ENCODE results near the gene USB1.

Gene USB1

DNA sequence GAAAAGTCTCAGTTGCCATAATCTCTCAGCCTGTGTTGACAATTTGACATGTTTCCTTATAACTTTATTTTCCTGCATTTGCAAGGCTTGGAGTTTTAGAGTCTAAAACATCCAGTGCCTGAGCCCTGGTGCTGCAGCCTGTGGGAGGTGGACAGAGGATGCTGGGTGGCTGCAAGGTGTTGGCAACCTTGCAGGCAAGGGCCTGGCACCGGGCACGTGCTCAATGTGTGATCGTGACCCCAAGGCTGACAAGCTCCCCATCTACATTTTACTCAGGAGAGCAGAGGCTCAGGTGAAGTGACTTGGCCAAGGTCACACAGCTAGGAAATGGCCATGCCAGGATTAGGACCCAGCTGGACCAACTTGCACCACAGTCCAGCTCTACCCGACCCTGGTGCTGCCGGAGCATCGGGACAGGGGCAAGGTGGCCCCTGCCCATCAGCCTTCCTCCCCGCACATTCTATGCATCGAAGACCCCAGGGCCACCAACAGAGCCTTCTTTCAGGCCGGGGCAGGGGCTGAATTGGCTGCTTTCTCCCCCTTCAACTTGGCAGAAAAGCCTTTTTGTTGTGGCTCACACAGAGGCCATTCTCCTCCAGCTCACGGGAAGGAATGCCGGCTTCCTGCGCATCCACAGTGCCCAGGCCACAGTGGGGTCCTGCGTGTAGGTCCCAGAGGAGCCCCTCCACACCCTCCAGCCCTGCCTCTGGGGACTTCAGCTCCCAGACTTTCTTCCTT is 47.5 kb downstream of the USB1 start:
- no peak for DNase-seq (ENCODE audit: low spot score)

DNA sequence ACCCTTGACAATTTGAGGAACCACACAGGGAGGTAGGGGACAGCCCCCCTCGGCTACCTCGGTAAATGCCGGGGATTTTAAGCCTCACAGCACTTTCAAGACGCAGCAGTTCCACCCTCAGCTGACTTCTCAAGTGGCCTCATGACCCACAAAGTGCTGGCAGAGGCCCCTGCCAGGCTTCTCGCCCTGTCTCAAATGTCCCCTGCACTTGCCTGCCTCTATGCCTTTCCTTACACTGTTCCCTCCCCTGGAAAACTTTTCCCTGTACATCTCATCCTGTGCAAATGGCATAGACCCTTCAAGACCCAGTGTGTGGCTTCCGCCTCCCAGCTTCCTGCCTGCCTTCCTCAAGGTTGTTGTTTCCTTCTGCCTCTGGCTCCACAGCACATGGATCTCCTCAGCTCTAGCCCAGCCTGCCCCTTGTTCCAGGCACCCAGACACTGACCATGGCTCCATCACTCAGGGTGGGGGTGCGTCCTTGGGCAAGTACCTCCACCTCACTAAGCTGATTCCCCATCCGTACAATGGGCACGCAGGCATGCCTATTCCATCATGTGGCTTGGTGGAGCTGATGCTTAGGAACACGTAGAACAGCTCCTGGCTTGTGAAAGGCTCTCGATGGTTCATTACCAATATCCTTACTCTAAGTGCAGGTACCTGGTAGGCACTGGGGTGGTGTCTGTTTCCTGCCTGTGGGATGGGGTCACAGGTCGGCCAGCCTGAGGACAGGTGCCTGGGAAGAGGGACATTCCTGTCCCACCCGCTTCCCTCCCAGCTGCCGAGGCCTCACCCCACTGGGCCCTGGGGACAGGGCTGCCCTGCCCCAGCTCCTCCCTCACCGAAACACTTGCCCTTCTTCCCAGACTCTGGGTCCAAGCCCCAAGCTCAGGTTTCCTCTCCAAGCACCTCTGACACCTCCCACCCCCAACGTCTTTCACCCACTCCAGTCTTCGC is 48.3 kb downstream of the USB1 start:
- DNase-seq (ENCODE audit: low spot score) = no peak

DNA sequence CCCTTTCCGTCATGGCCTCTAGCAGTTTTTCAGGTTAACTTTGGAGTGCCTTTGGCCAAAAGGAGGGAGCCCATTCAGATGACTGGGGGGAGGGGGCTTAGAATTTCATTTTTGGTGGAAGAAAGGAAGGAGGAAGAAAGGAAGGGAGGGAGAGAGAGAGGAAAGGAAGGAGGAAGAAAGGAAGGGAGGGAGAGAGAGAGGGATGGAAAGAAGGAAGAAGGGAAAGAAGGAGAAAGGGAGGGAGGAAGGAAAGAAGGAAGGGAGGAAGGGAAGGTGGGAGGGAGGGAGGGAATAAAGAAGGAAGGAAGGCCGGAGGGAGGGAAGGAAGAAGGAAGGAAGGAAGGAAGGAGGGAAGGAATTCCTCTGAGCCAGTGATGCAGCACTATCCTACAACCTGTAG is 50.1 kb downstream of the USB1 start:
- DNase-seq (ENCODE audit: low spot score) = no peak

DNA sequence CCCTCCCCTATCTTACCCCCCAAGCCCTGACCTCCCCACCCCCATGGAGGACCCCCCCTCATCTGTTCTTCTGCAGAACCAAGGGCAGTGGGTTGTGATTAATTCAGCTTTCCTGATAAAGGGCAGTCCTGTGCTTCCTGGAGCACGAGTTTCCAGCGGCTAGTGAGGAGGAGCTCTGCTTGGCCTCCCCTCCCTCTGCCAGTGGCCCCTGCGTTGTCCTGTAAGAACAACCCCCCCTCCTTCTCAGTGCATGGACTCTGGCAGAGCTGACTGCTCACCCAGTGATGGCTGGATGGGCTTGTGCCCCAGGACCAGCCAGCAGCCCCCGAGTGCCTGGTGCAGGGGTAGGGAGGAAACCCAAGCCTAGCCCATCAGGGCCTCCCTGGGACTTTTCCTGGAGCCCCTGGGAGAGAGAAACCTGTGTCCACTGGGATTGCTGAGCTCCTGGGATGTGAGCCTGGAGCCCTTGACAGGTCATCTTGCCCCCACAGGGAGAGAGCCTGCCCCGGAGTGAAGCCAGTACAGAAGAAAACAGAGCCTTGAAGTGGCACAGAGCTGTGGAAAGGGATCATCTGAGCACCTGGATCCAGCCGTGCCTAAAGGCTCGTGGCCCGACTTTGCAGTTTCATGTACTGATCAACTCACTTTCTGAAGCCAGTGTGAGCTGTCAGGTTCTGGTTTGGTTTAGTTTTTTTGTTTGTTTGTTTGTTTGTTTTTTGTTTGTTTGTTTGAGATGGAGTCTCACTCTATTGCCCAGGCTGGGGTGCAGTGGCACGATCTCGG is 50.8 kb downstream of the USB1 start:
- no peak for DNase-seq (ENCODE audit: low spot score)

DNA sequence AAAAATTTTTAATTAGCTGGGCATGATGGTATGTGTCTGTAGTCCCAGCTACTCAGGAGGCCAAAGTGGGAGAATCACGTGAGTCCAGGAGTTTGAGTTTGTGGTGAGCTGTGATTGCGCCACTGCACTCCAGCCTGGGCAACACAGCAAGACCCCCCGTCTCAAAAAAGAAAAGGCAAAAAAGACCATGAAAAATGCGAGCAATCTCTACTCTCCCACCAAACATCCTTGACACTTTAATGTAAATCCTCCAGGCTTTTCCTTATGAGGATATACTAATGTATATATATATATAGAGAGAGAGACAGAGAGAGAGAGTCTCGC is 52.4 kb downstream of the USB1 start:
- no peak for DNase-seq (ENCODE audit: low spot score)

DNA sequence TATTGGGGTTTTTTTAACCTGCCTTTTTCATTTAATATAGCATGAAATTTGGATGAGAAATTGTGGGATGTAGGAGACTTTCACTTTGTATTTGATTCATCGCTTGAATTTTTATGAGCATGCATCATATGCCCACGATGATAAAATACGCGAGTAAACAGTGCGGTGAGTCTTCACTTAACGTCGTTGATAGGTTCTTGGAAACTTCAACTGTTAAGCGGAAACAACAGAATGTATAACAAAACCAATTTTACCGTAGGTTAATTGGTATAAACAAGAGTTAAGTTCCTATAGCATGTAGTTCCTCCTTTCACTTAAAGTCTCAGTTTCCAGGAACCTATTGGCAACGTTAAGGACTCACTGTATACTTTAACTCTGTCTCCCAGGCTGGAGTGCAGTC is 53.1 kb downstream of the USB1 start:
- DNase-seq (ENCODE audit: low spot score) = no peak

DNA sequence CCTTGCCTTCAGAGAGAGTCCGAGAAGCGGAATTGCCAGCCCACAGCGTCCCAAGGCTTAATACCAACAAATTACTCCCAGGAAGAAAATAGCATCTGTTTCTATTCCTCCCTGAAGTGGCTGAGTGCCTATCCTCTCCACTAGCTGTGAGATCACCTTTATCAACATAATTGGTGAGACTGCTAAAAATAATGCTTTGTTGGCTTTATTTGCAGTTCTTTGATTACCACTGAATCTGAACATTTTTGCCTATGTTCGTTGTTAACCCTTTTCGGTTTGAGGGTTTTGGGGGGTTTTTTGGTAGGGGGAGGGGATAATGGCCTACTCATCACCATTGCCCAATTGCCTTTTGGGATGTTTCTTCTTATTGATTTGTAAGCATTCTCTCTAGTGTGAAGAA is 55.4 kb downstream of the USB1 start:
- no peak for DNase-seq (ENCODE audit: low spot score)

DNA sequence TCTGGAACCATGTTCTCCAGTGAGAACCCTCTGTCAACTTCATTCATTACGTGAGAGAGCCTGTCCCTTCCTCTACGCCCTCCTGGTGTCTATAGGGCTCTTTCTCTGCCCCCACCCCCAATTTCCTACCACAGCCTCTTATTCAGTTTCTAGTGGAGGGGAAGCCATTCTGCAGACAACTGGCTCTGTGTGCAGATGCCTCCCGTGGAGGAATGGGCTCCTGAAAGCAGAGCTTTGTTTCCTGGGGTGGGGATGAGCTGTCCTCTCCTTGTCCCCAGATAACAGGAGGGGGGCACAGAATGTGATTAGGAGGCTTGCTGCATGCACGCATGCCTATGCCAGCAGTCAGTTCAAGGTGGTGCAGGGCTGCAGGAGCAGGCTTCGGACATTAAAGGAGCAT is 55.9 kb downstream of the USB1 start:
- DNase-seq (ENCODE audit: low spot score) = no peak

DNA sequence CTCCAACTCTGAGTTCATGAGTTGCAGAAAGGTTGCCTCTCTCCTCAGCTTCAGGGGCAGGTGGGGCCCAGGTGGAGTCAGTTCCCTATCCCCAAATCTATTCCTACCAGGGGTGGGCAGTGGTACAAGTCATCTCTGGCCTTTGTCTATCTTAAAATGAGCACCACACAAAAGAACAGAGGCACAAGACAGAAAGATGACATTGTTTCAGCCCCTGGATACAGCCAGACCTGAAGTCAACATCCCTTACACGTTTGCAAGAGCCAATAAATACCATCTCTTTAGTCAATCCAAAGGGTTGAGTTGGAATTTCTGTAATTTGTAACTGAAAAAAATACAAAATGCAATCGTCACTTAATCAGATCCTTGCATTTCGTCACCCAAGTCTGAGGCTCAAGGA is 56.6 kb downstream of the USB1 start:
- DNase-seq (ENCODE audit: low spot score) = no peak

DNA sequence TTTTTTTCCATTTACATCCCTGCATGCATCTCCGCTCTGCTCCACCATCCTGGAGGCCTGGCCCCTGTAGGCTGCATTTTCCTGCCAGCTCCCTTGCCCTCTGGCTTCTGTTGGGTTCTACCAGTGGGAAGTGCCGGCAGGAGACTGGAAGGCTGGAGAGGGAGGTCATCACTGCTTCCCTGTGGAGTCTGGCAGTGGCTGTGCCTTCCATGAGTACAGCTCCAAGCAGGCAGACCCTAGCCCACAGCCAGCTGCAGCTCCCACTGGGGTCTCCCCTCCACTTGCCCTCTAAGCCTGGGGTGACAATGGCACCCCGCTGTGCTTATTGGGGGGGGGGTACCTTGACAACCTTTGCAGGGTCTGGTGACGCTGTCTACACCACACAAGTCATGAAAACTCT is 61.6 kb downstream of the USB1 start:
- no peak for DNase-seq (ENCODE audit: low spot score)

DNA sequence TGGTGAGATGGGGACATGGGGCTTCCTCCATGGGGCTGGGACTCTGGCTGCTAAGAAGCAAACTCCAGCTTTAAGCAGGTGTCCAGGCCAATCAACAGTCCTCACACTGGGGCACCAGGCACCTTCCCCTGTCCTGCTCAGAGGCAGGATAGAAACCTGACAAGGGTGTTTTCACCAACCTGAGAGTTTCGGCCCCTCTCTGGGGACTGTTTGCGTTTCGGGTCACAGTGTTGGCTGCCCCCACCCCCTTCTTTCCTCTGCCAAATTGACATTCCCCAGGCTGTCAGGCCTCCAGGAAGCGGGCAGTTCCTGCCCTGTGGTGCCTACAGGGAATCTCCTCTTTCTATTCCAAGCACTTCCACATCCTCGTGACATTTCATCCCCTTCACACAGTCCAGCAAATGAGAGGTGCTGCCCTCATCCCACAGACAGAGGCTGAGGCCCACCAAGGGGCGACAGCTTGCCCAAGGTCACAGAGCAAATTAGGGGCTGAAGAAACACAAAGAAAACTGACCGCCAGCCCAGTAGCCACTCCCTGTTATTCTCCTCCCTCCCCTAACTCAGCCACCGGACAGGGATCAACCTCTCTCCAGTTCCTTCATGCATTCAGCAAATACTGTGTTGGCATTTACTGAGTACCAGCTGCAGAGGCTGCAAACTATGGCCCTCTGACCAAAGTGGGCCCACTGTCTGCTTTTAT is 62.3 kb downstream of the USB1 start:
- no peak for DNase-seq (ENCODE audit: low spot score)

DNA sequence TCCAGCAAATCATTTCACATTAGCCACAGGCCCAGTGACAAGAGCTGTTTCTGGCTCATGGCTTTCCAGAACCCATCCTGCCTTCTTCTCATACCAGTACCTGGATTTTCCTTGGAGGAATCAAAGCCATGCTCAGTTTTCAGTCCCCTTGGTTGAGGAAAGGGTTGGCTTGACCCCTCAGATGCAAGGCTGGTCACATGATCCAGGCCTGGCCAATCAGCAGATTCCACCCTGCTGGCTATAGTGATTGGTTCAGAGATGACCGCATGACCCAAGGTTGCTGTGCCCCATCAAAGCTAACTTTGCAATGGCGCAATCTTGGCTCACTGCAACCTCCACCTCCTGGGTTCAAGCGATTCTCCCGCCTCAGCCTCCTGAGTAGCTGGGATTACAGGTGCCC is 69.4 kb downstream of the USB1 start:
- no peak for DNase-seq (ENCODE audit: low spot score)
